GM12873 (cell line): Measurements from ENCODE around the gene FKBP1B.

ENCODE experiments used
- TF ChIP-seq, protein P1 (sequence below): IDR thresholded peaks from 2 replicates; pipeline ENCODE4 v1.5.1; 2012; ENCODE audit warnings: low read depth, mild to moderate bottlenecking, moderate library complexity, low read length, control low read depth; ENCODE audit not compliant: insufficient read depth; ENCODE audit errors: missing control alignments

The FKBP1B gene

DNA sequence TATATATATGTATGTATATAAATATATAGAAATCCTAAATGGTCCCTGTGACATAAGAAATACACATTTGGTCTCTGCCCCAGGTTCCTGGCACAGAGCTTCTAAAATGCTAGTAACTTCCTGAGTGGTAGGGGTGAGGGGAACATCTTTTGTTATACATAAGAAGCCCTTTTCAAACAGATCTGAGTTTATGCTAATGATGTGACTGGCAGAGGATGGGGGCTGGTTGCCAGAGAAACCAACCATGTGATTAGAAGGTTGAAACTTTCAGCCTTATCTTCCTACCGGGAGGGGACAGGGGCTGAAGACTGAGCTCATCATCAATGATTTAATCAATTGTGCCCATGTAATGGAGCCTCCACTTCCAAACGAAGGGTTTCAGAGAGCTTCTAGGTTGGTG, 23.3 kb upstream of the FKBP1B start:
- TF ChIP-seq, protein P1, sequence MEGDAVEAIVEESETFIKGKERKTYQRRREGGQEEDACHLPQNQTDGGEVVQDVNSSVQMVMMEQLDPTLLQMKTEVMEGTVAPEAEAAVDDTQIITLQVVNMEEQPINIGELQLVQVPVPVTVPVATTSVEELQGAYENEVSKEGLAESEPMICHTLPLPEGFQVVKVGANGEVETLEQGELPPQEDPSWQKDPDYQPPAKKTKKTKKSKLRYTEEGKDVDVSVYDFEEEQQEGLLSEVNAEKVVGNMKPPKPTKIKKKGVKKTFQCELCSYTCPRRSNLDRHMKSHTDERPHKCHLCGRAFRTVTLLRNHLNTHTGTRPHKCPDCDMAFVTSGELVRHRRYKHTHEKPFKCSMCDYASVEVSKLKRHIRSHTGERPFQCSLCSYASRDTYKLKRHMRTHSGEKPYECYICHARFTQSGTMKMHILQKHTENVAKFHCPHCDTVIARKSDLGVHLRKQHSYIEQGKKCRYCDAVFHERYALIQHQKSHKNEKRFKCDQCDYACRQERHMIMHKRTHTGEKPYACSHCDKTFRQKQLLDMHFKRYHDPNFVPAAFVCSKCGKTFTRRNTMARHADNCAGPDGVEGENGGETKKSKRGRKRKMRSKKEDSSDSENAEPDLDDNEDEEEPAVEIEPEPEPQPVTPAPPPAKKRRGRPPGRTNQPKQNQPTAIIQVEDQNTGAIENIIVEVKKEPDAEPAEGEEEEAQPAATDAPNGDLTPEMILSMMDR = no peak

GRCh38 chr2:24038786-24039499, 10.6 kb upstream of the FKBP1B start:
- TF ChIP-seq, protein P1 = no peak

- TF ChIP-seq, protein P1 = no peak
These were observed 9.0 kb upstream of the FKBP1B start for GRCh38 chr2:24040511-24040910.

GRCh38 chr2:24045511-24046508, 3.7 kb upstream of the FKBP1B start:
- TF ChIP-seq, protein P1 = no peak

DNA sequence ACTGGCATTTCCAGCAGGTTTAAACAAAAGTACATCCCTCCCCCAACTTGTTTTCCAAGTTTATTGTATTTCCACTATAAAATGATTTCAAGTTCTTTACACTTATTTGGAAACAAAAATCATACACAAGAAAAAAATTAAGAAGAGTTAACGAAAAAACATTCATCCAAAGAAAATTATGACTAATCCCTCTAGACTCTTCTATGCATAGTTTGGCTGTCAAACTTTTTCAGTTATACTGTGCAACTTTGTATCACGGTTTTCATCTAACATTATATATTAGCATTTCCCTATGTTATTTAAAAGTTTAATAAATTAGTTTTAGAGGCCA, 3.0 kb upstream of the FKBP1B start:
- TF ChIP-seq, protein P1 = no peak

- TF ChIP-seq, protein P1 = no peak
These were observed 2.4 kb upstream of the FKBP1B start, which contains the start of gene WDCP for GRCh38 chr2:24046930-24047702. Gene WDCP, minus strand, starts transcription at chr2:24047391. Its CDS starts 7,897 bp downstream, at chr2:24039494.
